HCT116 (cell line): ENCODE data around the gene PIGC. TPM values are rescaled to one million over a fixed set of nuclear protein-coding genes. Genes with fewer than 3 reads are reported as not detected.

Experiments
- ATAC-seq: fragments of 200-7000 bp; cut with Tn5 transposase; 2 replicates; pipeline ENCODE4 v1.9.1; 2020; ENCODE audit warnings: mild to moderate bottlenecking, moderate library complexity
- BruUV-seq: library from RNA; stranded (reverse); fragments of 400-500 nt; replicated peaks from 2 replicates; lab custom pipeline; 2021; lab: Mats Ljungman, UMichigan
- CTCF ChIA-PET: fragments of 300-600 bp; sonication (Branson Sonifier 250); formaldehyde crosslinking; loops from one replicate; lab custom pipeline; 2021; ENCODE audit warnings: antibody characterized with exemption; lab: Charles Lee
- POLR2A ChIA-PET: fragments of 300-600, 350-600 bp; sonication (Branson Sonifier 250); formaldehyde crosslinking; loops from one replicate; lab custom pipeline; 2021; ENCODE audit warnings: antibody characterized with exemption; lab: Charles Lee
- RAD21 ChIA-PET, 2 experiments: fragments of 300-600 bp; sonication (Branson Sonifier 250); formaldehyde crosslinking; loops; one replicate each; lab custom pipeline; 2023; ENCODE audit warnings: low total read pairs in 2 of 2; ENCODE audit not compliant: uncharacterized antibody in 2 of 2, unreplicated experiment in 2 of 2, low non-redundant PET in 1 of 2; lab: Charles Lee
- DNase-seq: peaks from one replicate; pipeline ENCODE4 v3.0.0-alpha.2; 2010; ENCODE audit warnings: low read depth, low spot score
- H2AFZ ChIP-seq: fragments of 200-600 bp; shearing (Covaris generic), sonication (generic); 2 replicates; pipeline ENCODE4 v1.6.1; 2017; ENCODE audit warnings: low read depth, mixed run types, mixed read lengths, antibody characterized with exemption, low read length; ENCODE audit not compliant: poor library complexity, severe bottlenecking
- H3K27ac ChIP-seq: 2 replicates; pipeline ENCODE4 v1.5.1; 2012; ENCODE audit warnings: low read depth, low read length
- H3K27me3 ChIP-seq: fragments of 200-600 bp; sonication (generic); 2 replicates; pipeline ENCODE4 v1.6.1; 2016; ENCODE audit warnings: mixed run types, low read length, mixed read lengths; ENCODE audit not compliant: insufficient read depth
- H3K36me3 ChIP-seq, 2 experiments: fragments of 200-500 bp in 1 of 2; fragments of 200-600 bp in 1 of 2; sonication (Bioruptor generic) in 1 of 2; sonication (generic) in 1 of 2; 2 replicates each; pipeline versions ENCODE4 v1.5.1 to v1.6.1; 2014 to 2016; ENCODE audit warnings: low read length in 2 of 2, inconsistent platforms in 1 of 2, mixed read lengths in 1 of 2, mixed run types in 1 of 2; ENCODE audit not compliant: insufficient read depth in 2 of 2, control insufficient read depth in 1 of 2
- H3K4me1 ChIP-seq, 2 experiments: fragments of 200-600 bp in 1 of 2; sonication (generic) in 1 of 2; 2 replicates each; pipeline versions ENCODE4 v1.5.1 to v1.6.1; 2012 to 2017; ENCODE audit warnings: low read length in 2 of 2, inconsistent platforms in 1 of 2, mild to moderate bottlenecking in 1 of 2, mixed read lengths in 1 of 2, mixed run types in 1 of 2, moderate library complexity in 1 of 2; ENCODE audit not compliant: insufficient read depth in 2 of 2, control insufficient read depth in 1 of 2
- H3K4me2 ChIP-seq: fragments of 200-600 bp; sonication (generic); 2 replicates; pipeline ENCODE4 v1.6.1; 2017; ENCODE audit warnings: mixed run types, low read length, mixed read lengths
- H3K4me3 ChIP-seq, 2 experiments: fragments of 200-600 bp in 1 of 2; sonication (generic) in 1 of 2; replicated peaks in 1 of 2; 2 replicates each; pipeline ENCODE4 v1.5.1; 2011 to 2016; ENCODE audit warnings: low read length in 2 of 2, control low read depth in 1 of 2, low read depth in 1 of 2, mild to moderate bottlenecking in 1 of 2, mixed read lengths in 1 of 2, mixed run types in 1 of 2
- H3K79me2 ChIP-seq: fragments of 200-600 bp; sonication (generic); 2 replicates; pipeline ENCODE4 v1.6.1; 2017; ENCODE audit warnings: mild to moderate bottlenecking, mixed run types, low read length, moderate library complexity, mixed read lengths; ENCODE audit not compliant: insufficient read depth
- H3K9ac ChIP-seq: fragments of 200-600 bp; sonication (generic); 2 replicates; pipeline ENCODE4 v1.6.1; 2016; ENCODE audit warnings: low read length, mixed read lengths
- H3K9me2 ChIP-seq: fragments of 200-600 bp; sonication (generic), shearing (Covaris generic); 2 replicates; pipeline ENCODE4 v1.6.1; 2017; ENCODE audit warnings: mixed run types, mild to moderate bottlenecking, moderate library complexity; ENCODE audit not compliant: insufficient read depth
- H3K9me3 ChIP-seq, 2 experiments: fragments of 200-500 bp in 1 of 2; fragments of 200-600 bp in 1 of 2; sonication (Bioruptor generic) in 1 of 2; sonication (generic) in 1 of 2; 2 replicates each; pipeline ENCODE4 v1.6.1; 2014 to 2017; ENCODE audit warnings: low read length in 2 of 2, mixed read lengths in 2 of 2, inconsistent platforms in 1 of 2, low read depth in 1 of 2, mild to moderate bottlenecking in 1 of 2, mixed run types in 1 of 2, moderate library complexity in 1 of 2; ENCODE audit not compliant: control insufficient read depth in 1 of 2, insufficient read depth in 1 of 2
- H4K20me1 ChIP-seq: fragments of 200-600 bp; sonication (generic), shearing (Covaris generic); 2 replicates; pipeline ENCODE4 v1.6.1; 2017; ENCODE audit warnings: mixed run types, mild to moderate bottlenecking, moderate library complexity; ENCODE audit not compliant: insufficient read depth
- ATF3 ChIP-seq: IDR thresholded peaks from 2 replicates; pipeline ENCODE4 v1.6.1; 2012
- CBX3 ChIP-seq: IDR thresholded peaks from 2 replicates; pipeline ENCODE4 v1.6.1; 2012; ENCODE audit warnings: low read depth
- CEBPB ChIP-seq: IDR thresholded peaks from 2 replicates; pipeline ENCODE4 v1.6.1; 2012; ENCODE audit warnings: low read depth
- CTCF ChIP-seq, 3 experiments: fragments of 200-600 bp in 1 of 3; sonication (generic) in 1 of 3; IDR thresholded peaks in 2 of 3; conservative IDR thresholded peaks in 1 of 3; 2 replicates each; pipeline ENCODE4 v1.5.1; 2012 to 2017; ENCODE audit warnings: low read depth in 2 of 3, low read length in 2 of 3, antibody characterized with exemption in 1 of 3, borderline replicate concordance in 1 of 3, control low read depth in 1 of 3, mild to moderate bottlenecking in 1 of 3, mixed read lengths in 1 of 3, mixed run types in 1 of 3, moderate library complexity in 1 of 3; ENCODE audit not compliant: insufficient read depth in 1 of 3
- EGR1 ChIP-seq: IDR thresholded peaks from 2 replicates; pipeline ENCODE4 v1.6.1; 2012; ENCODE audit warnings: low read depth
- EZH2phosphoT487 ChIP-seq: fragments of 200-600 bp; IDR thresholded peaks from 2 replicates; pipeline ENCODE4 v1.6.1; 2018; ENCODE audit warnings: antibody characterized with exemption, borderline replicate concordance
- FOSL1 ChIP-seq: IDR thresholded peaks from 2 replicates; pipeline ENCODE4 v1.6.1; 2012; ENCODE audit warnings: low read depth
- JUND ChIP-seq: IDR thresholded peaks from 2 replicates; pipeline ENCODE4 v1.6.1; 2012
- POLR2A ChIP-seq: IDR thresholded peaks from 2 replicates; pipeline ENCODE4 v1.7.0; 2011; ENCODE audit warnings: borderline replicate concordance; ENCODE audit not compliant: insufficient read depth, insufficient read length; ENCODE audit errors: extremely low read depth
- POLR2AphosphoS5 ChIP-seq: IDR thresholded peaks from 2 replicates; pipeline ENCODE4 v1.6.1; 2011; ENCODE audit warnings: mild to moderate bottlenecking, low read depth, low read length, moderate library complexity
- REST ChIP-seq: IDR thresholded peaks from 2 replicates; pipeline ENCODE4 v1.6.1; 2012; ENCODE audit warnings: low read depth
- SIN3A ChIP-seq: IDR thresholded peaks from 2 replicates; pipeline ENCODE4 v1.6.1; 2012; ENCODE audit warnings: low read depth
- SP1 ChIP-seq: IDR thresholded peaks from 2 replicates; pipeline ENCODE4 v1.6.1; 2012; ENCODE audit warnings: low read depth
- SRF ChIP-seq: IDR thresholded peaks from 2 replicates; pipeline ENCODE4 v1.6.1; 2012; ENCODE audit warnings: low read depth
- TCF7L2 ChIP-seq: IDR thresholded peaks from 2 replicates; pipeline ENCODE4 v1.7.0; 2011; ENCODE audit warnings: borderline replicate concordance, inconsistent platforms; ENCODE audit not compliant: insufficient read depth, insufficient read length; ENCODE audit errors: extremely low read depth
- YY1 ChIP-seq: IDR thresholded peaks from 2 replicates; pipeline ENCODE4 v1.6.1; 2011; ENCODE audit warnings: low read length, low read depth, moderate library complexity, mild to moderate bottlenecking; ENCODE audit not compliant: insufficient replicate concordance; ENCODE audit errors: extremely low read depth
- ZNF274 ChIP-seq: fragments of 200-500 bp; sonication (Bioruptor generic); IDR thresholded peaks from 2 replicates; pipeline ENCODE4 v1.6.1; 2014; ENCODE audit warnings: mild to moderate bottlenecking, low read depth, low read length, inconsistent platforms
- intact Hi-C: fragments of 100-400 bp; cut with micrococcal nuclease; formaldehyde crosslinking; loops from 2 replicates; pipeline ENCODE4 v1.10.0; 2022
- total RNA-seq: library from RNA; stranded (reverse); gene quantifications from one replicate; pipeline ENCODE4 v1.2.1, GENCODE V29; 2021; ENCODE audit not compliant: unreplicated experiment
- TF ChIP-seq, protein P1 (sequence below): IDR thresholded peaks from 2 replicates; pipeline ENCODE4 v1.6.1; 2011; ENCODE audit warnings: mild to moderate bottlenecking, low read length, moderate library complexity; ENCODE audit not compliant: insufficient replicate concordance; ENCODE audit errors: extremely low read depth
- TF ChIP-seq, protein P2 (sequence below): IDR thresholded peaks from 2 replicates; pipeline ENCODE4 v1.6.1; 2012

Gene PIGC
- total RNA-seq, 1 experiment from 2014 or later, result 11.9 TPM

DNA sequence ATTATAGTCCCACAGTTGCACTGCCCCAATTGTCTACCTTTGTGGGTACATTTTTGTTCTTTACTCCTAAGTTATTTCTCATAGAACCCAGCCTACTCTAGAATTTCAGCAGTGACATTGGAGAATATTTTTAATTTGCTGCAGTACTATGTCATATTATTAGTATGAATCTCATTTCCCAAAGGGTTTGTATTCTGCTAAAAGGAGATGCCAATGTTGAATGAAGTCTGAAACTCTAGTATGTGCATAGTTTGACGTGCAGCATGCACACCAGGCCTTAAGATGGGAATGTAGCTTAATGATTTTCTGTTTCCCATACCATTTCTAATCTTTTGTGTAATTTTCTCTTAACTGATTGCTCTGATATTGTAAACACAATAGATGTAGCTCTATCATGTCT, 33.8 kb downstream of the PIGC start:
- Histone ChIP-seq H4K20me1 (no peaks in the 10 kb centered on the region), H3K4me3 (no peak overlapping the region), H3K9me2 (0 out of 2 replicates have a peak, but pooled peaks cover 4% of the 10 kb centered on the region), H3K4me2 (no peak overlapping the region), H3K27me3 (no peaks in the 10 kb centered on the region), H3K9me3 (no peaks in the 10 kb centered on the region), H3K4me1 (peaks cover 0 to 2% of the 10 kb centered on the region in 2 experiments; a peak in 1 of 4 replicates), H3K9ac (no peak overlapping the region), H3K79me2 (no peaks in the 10 kb centered on the region), H3K27ac (no peak overlapping the region), H2AFZ (no peak overlapping the region), H3K36me3 (no peaks in the 10 kb centered on the region)
- POLR2A ChIA-PET, result no interaction called here
- DNase-seq (no peak), ATAC-seq (no peak)
- CTCF ChIA-PET, result no interaction called here
- intact Hi-C loops, result no loop called here
- RAD21 ChIA-PET, result no interaction called here
- no peak for TF ChIP-seq CBX3
- TF ChIP-seq SIN3A, result no peak
- TF ChIP-seq SRF, result no peak
- no peak for TF ChIP-seq YY1
- TF ChIP-seq, protein P1, sequence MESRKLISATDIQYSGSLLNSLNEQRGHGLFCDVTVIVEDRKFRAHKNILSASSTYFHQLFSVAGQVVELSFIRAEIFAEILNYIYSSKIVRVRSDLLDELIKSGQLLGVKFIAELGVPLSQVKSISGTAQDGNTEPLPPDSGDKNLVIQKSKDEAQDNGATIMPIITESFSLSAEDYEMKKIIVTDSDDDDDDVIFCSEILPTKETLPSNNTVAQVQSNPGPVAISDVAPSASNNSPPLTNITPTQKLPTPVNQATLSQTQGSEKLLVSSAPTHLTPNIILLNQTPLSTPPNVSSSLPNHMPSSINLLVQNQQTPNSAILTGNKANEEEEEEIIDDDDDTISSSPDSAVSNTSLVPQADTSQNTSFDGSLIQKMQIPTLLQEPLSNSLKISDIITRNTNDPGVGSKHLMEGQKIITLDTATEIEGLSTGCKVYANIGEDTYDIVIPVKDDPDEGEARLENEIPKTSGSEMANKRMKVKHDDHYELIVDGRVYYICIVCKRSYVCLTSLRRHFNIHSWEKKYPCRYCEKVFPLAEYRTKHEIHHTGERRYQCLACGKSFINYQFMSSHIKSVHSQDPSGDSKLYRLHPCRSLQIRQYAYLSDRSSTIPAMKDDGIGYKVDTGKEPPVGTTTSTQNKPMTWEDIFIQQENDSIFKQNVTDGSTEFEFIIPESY, result no peak
- TF ChIP-seq TCF7L2, result no peak
- no peak for TF ChIP-seq POLR2AphosphoS5
- no peak for TF ChIP-seq EZH2phosphoT487
- TF ChIP-seq JUND, result no peak
- no peak for TF ChIP-seq SP1
- TF ChIP-seq, protein P2, sequence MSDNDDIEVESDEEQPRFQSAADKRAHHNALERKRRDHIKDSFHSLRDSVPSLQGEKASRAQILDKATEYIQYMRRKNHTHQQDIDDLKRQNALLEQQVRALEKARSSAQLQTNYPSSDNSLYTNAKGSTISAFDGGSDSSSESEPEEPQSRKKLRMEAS, result no peak
- no peak for TF ChIP-seq CEBPB
- no peak for TF ChIP-seq EGR1
- no peak for TF ChIP-seq ZNF274
- no peak for TF ChIP-seq CTCF (IDR thresholded peaks at IDR 0.05 in 2 of 3, conservative IDR thresholded peaks at IDR 0.05 in 1 of 3; ENCODE audit: borderline replicate concordance in 1 of 3, insufficient read depth in 1 of 3, low read depth in 2 of 3, low read length in 2 of 3)
- TF ChIP-seq REST, result no peak
- TF ChIP-seq ATF3, result no peak
- no peak for TF ChIP-seq POLR2A
- TF ChIP-seq FOSL1, result no peak
- BruUV-seq, result no TSS peak
